Spleen (tissue), 11 donors: ENCODE data around the gene RRP12. TPM values are rescaled to one million over a fixed set of nuclear protein-coding genes. Genes with fewer than 3 reads are reported as not detected.

ENCODE experiments used
- DNase-seq: peaks from one replicate; pipeline ENCODE4 v3.0.0-alpha.2; 2020
- H3K27ac ChIP-seq, 8 donors: fragments of 200-600 bp; sonication (generic) in 7 of 8; 1 replicate in 4 of 8; 2 replicates in 4 of 8; pipeline versions ENCODE4 v1.5.0 to v1.8.0; 2016 to 2021; ENCODE audit warnings: inconsistent platforms in 4 of 8, mild to moderate bottlenecking in 4 of 8, moderate library complexity in 1 of 8
- H3K27me3 ChIP-seq, 7 donors: fragments of 200-600 bp; sonication (generic) in 6 of 7; replicated peaks in 1 of 7; 1 replicate in 4 of 7; 2 replicates in 3 of 7; pipeline versions ENCODE4 v1.5.0 to v1.8.0; 2016 to 2021; ENCODE audit warnings: inconsistent platforms in 3 of 7, mild to moderate bottlenecking in 1 of 7
- H3K36me3 ChIP-seq, 6 donors: fragments of 200-600 bp; sonication (generic) in 5 of 6; 1 replicate in 4 of 6; 2 replicates in 2 of 6; pipeline versions ENCODE4 v1.5.0 to v1.8.0; 2016 to 2021; ENCODE audit warnings: inconsistent platforms in 2 of 6
- H3K4me1 ChIP-seq, 6 donors: fragments of 200-600 bp; sonication (generic) in 5 of 6; 1 replicate in 3 of 6; 2 replicates in 3 of 6; pipeline versions ENCODE4 v1.5.0 to v1.8.0; 2016 to 2021; ENCODE audit warnings: inconsistent platforms in 3 of 6
- H3K4me3 ChIP-seq, 8 donors: fragments of 200-600 bp; sonication (generic) in 7 of 8; 1 replicate in 4 of 8; 2 replicates in 4 of 8; pipeline versions ENCODE4 v1.5.0 to v1.8.0; 2016 to 2021; ENCODE audit warnings: inconsistent platforms in 4 of 8, mild to moderate bottlenecking in 4 of 8, moderate library complexity in 2 of 8
- H3K9me3 ChIP-seq, 8 donors: fragments of 200-600 bp; sonication (generic) in 7 of 8; 1 replicate in 4 of 8; 2 replicates in 4 of 8; pipeline versions ENCODE4 v1.5.0 to v1.8.0; 2016 to 2021; ENCODE audit warnings: inconsistent platforms in 4 of 8
- CTCF ChIP-seq, 11 experiments: fragments of 200-600 bp in 7 of 11; fragments of 450-650 bp in 4 of 11; sonication (generic) in 4 of 11; IDR thresholded peaks in 8 of 11; conservative IDR thresholded peaks in 3 of 11; 1 replicate in 7 of 11; 2 replicates in 4 of 11; pipeline versions ENCODE4 v1.4.0 to v1.8.0; 2016 to 2021; ENCODE audit warnings: antibody characterized with exemption in 11 of 11, inconsistent platforms in 4 of 11, mild to moderate bottlenecking in 1 of 11
- POLR2A ChIP-seq, 3 donors: fragments of 450-650 bp; IDR thresholded peaks; one replicate each; pipeline ENCODE4 v1.5.1; 2017; ENCODE audit warnings: antibody characterized with exemption in 3 of 3, mild to moderate bottlenecking in 1 of 3
- POLR2AphosphoS5 ChIP-seq, 3 donors: sonication (generic); formaldehyde crosslinking; IDR thresholded peaks; one replicate each; pipeline ENCODE4 v1.5.1; 2017; ENCODE audit warnings: antibody characterized with exemption in 3 of 3
- WGBS, 5 donors: extraction: QIAGEN DNeasy Blood & Tissue Kit in 3 of 5; methylation state at CpG; one replicate each; pipeline versions ENCODE4 v1.1.5 to v1.1.7; 2013 to 2018; 5-methylcytosine and 5-hydroxymethylcytosine counted together
- intact Hi-C: fragments of 100-400 bp; cut with DNase I; formaldehyde crosslinking; loops from one replicate; pipeline ENCODE4 v1.15.0; 2023; ENCODE audit warnings: low total_unique reads
- polyA plus RNA-seq, 3 donors: library from polyadenylated mRNA; stranded (reverse); fragments of 200-250 nt; gene quantifications; one replicate each; pipeline ENCODE4 v1.2.1, GENCODE V29; 2013
- total RNA-seq, 7 donors: library from RNA; depleted of rRNA in 3 of 7; stranded (reverse); fragments of >200 nt in 3 of 7; fragmentation: NEBNext Ultra II Directional in 4 of 7; extraction: Animal tissue kit (Norgen Biotek cat#: 25700) in 4 of 7; gene quantifications; one replicate each; pipeline versions ENCODE4 v1.1.0 to v1.2.1, GENCODE V29; 2016 to 2021
- donor health status: healthy with polysubstance abuse.
- donor health status: DM: no; HTN: no; CAD: no; lungs with moderate emphysema.
- donor health status: DM: no; HTN: no; CAD: no.
- donor health status: Bipolar disorder and iron deficiency.
- donor health status: healthy.
- donor health status: DM: no; HTN: no; CAD: no.
- donor health status: DM: yes; HTN: yes; CAD: no.

The RRP12 gene
- total and polyA plus RNA-seq, 10 donors, result 12.3 to 51.4 (median 24.9) TPM

GRCh38 chr10:97396056-97396455 lies 5.1 kb downstream of the RRP12 start:
- no peaks in the 10 kb centered on the region for H3K9me3 ChIP-seq
- H3K27ac ChIP-seq, result no peak overlapping the region
- H3K4me3 ChIP-seq, result no peak overlapping the region
- no peak for TF ChIP-seq POLR2AphosphoS5 (IDR thresholded peaks at IDR 0.05)
- no peak for TF ChIP-seq POLR2A (IDR thresholded peaks at IDR 0.05)
- intact Hi-C loops, result no loop called here
- 70 to 98% (median 96%) methylated on average over 4 of the region's 4 CpGs for WGBS, 5 donors
- no peaks in the 10 kb centered on the region for H3K27me3 ChIP-seq
- H3K36me3 ChIP-seq, result peaks cover 0 to 77% (median 44%) of the 10 kb centered on the region in 6 donors
- DNase-seq, result no peak
- H3K4me1 ChIP-seq, result peaks cover 3 to 24% (median 15%) of the 10 kb centered on the region in 6 donors

GRCh38 chr10:97393034-97393573 lies 8.0 kb downstream of the RRP12 start:
- Histone ChIP-seq H3K4me1 (peaks cover 0 to 22% (median 1%) of the 10 kb centered on the region in 6 donors), H3K27ac (no peak overlapping the region), H3K36me3 (peaks cover 0 to 97% (median 72%) of the 10 kb centered on the region in 6 donors), H3K4me3 (no peak overlapping the region), H3K27me3 (no peaks in the 10 kb centered on the region), H3K9me3 (no peaks in the 10 kb centered on the region)
- no peak for TF ChIP-seq POLR2A (IDR thresholded peaks at IDR 0.05)
- TF ChIP-seq CTCF (IDR thresholded peaks at IDR 0.05 in 8 of 11, conservative IDR thresholded peaks at IDR 0.05 in 3 of 11), result no peak
- no peak for TF ChIP-seq POLR2AphosphoS5 (IDR thresholded peaks at IDR 0.05)
- intact Hi-C loops, result no loop called here
- DNase-seq, result no peak
- 83 to 93% (median 86%) methylated on average over 8 of the region's 8 CpGs for WGBS, 5 donors

- H3K4me1 ChIP-seq, result peaks cover 0 to 23% (median 1%) of the 10 kb centered on the region in 6 donors
- intact Hi-C loops, result no loop called here
- no peak for TF ChIP-seq POLR2AphosphoS5 (IDR thresholded peaks at IDR 0.05)
- TF ChIP-seq CTCF (IDR thresholded peaks at IDR 0.05 in 8 of 11, conservative IDR thresholded peaks at IDR 0.05 in 3 of 11), result no peak
- peak overlapping the region in 4 of 8 donors; percentile 43 to 75 (median 61) for H3K27ac ChIP-seq
- no peak for DNase-seq
- H3K27me3 ChIP-seq, result no peaks in the 10 kb centered on the region
- 89 to 99% (median 95%) methylated on average over 5 of the region's 5 CpGs; no CpG with 5 or more reads in 1 of the 5 donors for WGBS, 5 donors
- H3K36me3 ChIP-seq, result peaks cover 0 to 100% (median 71%) of the 10 kb centered on the region in 6 donors
- no peaks in the 10 kb centered on the region for H3K9me3 ChIP-seq
- H3K4me3 ChIP-seq, result no peak overlapping the region
These were observed 11.0 kb downstream of the RRP12 start for GRCh38 chr10:97390091-97390490.

- H3K27me3 ChIP-seq, result no peaks in the 10 kb centered on the region
- no peak overlapping the region for H3K4me3 ChIP-seq
- 54 to 86% (median 81%) methylated on average over 2 to 5 of the region's 5 CpGs for WGBS, 5 donors
- peaks cover 0 to 100% (median 65%) of the 10 kb centered on the region in 6 donors for H3K36me3 ChIP-seq
- no peaks in the 10 kb centered on the region for H3K9me3 ChIP-seq
- TF ChIP-seq POLR2AphosphoS5 (IDR thresholded peaks at IDR 0.05) (peak in 2 of 3 donors; percentile 27 to 48), POLR2A (IDR thresholded peaks at IDR 0.05) (no peak)
- intact Hi-C loops, result no loop called here
- H3K27ac ChIP-seq, result peak overlapping the region in 2 of 8 donors; percentile 7 to 42
- DNase-seq, result peak; percentile 77
- H3K4me1 ChIP-seq, result peaks cover 0 to 23% (median 1%) of the 10 kb centered on the region in 6 donors
These were observed 13.0 kb downstream of the RRP12 start for GRCh38 chr10:97388152-97388551.

- Histone ChIP-seq H3K4me1 (peaks cover 0 to 22% (median 1%) of the 10 kb centered on the region in 6 donors), H3K27me3 (no peaks in the 10 kb centered on the region), H3K4me3 (no peak overlapping the region), H3K9me3 (no peaks in the 10 kb centered on the region), H3K27ac (no peak overlapping the region), H3K36me3 (peaks cover 0 to 100% (median 68%) of the 10 kb centered on the region in 6 donors)
- TF ChIP-seq POLR2A (IDR thresholded peaks at IDR 0.05), result no peak
- no peak for TF ChIP-seq CTCF (IDR thresholded peaks at IDR 0.05 in 8 of 11, conservative IDR thresholded peaks at IDR 0.05 in 3 of 11)
- no peak for TF ChIP-seq POLR2AphosphoS5 (IDR thresholded peaks at IDR 0.05)
- intact Hi-C loops, result no loop called here
- whole genome bisulfite sequencing, 5 donors, result 87 to 97% (median 89%) methylated on average over 5 to 7 of the region's 7 CpGs
- DNase-seq, result no peak
These were observed 15.6 kb downstream of the RRP12 start for GRCh38 chr10:97385565-97385964.
